VCaP (cell line): ENCODE results near the gene PLK1.
A peak's percentile ranks its signal among the peaks of the same experiment; 100 is the strongest.
"Not testable (repeated sequence)": the region's sequence is repeated elsewhere in the genome, so short reads cannot be mapped to it uniquely, and the experiment has no call there.

Experiments used
- H3K27ac ChIP-seq: fragments of 450-650 bp; 2 replicates; pipeline ENCODE4 v1.5.1; 2017
- CTCF ChIP-seq: fragments of 450-650 bp; conservative IDR thresholded peaks from 2 replicates; pipeline ENCODE4 v1.5.1; 2017; ENCODE audit warnings: mild to moderate bottlenecking, moderate library complexity

PLK1 gene

GRCh38 chr16:23711785-23712184, 33.1 kb downstream of the PLK1 start:
- TF ChIP-seq CTCF: no peak
- H3K27ac ChIP-seq: no peak overlapping the region

- H3K27ac ChIP-seq: no peak within 1 kb of the TSS
- no peak for TF ChIP-seq CTCF
These were observed 34.3 kb downstream of the PLK1 start, which contains the start of gene ERN2 for GRCh38 chr16:23712976-23713375. ERN2 (minus strand) TSS chr16:23713222; CDS start chr16:23713187, 35 bp downstream.

- no peak overlapping the region for H3K27ac ChIP-seq
- no peak for TF ChIP-seq CTCF
These were observed 37.8 kb downstream of the PLK1 start for GRCh38 chr16:23716484-23716883.

- not testable (repeated sequence) for H3K27ac ChIP-seq
These were observed 44.0 kb downstream of the PLK1 start for GRCh38 chr16:23722613-23723240.

GRCh38 chr16:23724096-23724784, 45.6 kb downstream of the PLK1 start:
- no peak overlapping the region for H3K27ac ChIP-seq
- TF ChIP-seq CTCF: no peak

GRCh38 chr16:23724785-23725131, 46.1 kb downstream of the PLK1 start:
- no peak for TF ChIP-seq CTCF

GRCh38 chr16:23726710-23727109, 48.0 kb downstream of the PLK1 start:
- TF ChIP-seq CTCF: no peak
- no peak overlapping the region for H3K27ac ChIP-seq

More at GRCh38 chr16:23724785-23725131, 46.1 kb downstream of the PLK1 start:
- no peak overlapping the region for H3K27ac ChIP-seq

- no peak overlapping the region for H3K27ac ChIP-seq
- TF ChIP-seq CTCF: peak; percentile 23; the same call in 1 of the 2 replicates
These were observed 49.4 kb downstream of the PLK1 start for GRCh38 chr16:23728112-23728477.
